ENCODE measurements around the gene ABO.
"Not testable (repeated sequence)": the region's sequence is repeated elsewhere in the genome, so short reads cannot be mapped to it uniquely, and the experiment has no call there.

The ABO gene

GRCh38 chr9:133239533-133240090 is 35.4 kb downstream of the ABO start:
- no peak for ATAC-seq

GRCh38 chr9:133238851-133239532 is 36.0 kb downstream of the ABO start:
- ATAC-seq: peak; percentile 77 to 81

DNA sequence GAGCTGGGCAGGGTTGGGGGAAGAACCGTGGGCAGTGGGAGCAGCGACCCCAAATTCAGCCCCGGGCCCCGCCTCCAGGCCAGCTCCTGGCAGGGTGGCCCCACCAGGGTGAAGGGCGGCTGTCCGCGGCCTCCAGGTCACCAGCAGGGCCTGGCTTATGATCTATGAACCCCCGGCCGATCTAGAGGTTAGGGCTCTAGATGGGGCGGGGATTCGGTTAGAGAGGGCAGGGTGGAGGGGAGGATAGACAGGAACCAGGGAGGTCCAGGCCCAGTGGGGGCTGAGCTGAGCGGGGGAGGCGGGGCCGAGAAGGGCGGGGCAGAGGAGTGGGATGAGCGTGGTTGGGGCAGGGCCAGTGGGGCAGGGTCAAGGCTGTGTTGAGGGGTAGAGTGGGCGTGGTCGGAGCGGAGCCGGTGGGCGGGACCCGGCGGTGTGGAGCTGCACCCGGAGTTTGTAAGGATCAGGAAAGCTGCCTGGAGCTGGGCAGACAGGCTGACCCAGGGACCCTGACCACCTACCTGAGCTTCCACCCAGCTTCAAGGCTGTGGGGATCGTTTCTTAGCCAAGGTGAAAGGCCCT is 36.6 kb downstream of the ABO start:
- peak; percentile 29 to 53 for ATAC-seq

- no peak for ATAC-seq
Measured at GRCh38 chr9:133237035-133237731, 37.8 kb downstream of the ABO start.

GRCh38 chr9:133236291-133237034 is 38.5 kb downstream of the ABO start:
- not testable (repeated sequence) for ATAC-seq

- no peak for ATAC-seq
Measured at GRCh38 chr9:133235549-133236222, 39.3 kb downstream of the ABO start.

GRCh38 chr9:133234577-133235322 is 40.3 kb downstream of the ABO start:
- ATAC-seq: no peak

GRCh38 chr9:133233681-133234432 is 41.1 kb downstream of the ABO start:
- no peak for ATAC-seq

- ATAC-seq: not testable (repeated sequence)
Measured at GRCh38 chr9:133231934-133232568, 43.0 kb downstream of the ABO start.

GRCh38 chr9:133230514-133230913 is 44.5 kb downstream of the ABO start:
- not testable (repeated sequence) for ATAC-seq

DNA sequence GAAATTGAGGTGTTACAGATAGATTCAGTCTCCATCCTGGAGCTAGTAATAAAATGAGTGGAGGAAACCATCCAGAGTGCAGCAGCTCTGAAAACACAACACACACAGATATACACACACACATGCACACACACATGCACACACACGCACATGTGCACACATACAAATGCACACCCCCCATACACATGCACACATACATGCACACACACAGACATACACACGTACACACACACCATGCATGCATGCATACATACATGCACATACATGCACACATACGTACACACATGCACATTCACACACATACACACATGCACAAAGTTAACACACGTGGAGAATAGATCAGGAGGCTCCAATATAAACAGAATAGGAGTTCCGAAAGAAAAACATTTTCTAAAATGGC is 44.9 kb downstream of the ABO start:
- ATAC-seq: no peak

GRCh38 chr9:133228474-133229193 is 46.4 kb downstream of the ABO start:
- not testable (repeated sequence) for ATAC-seq

DNA sequence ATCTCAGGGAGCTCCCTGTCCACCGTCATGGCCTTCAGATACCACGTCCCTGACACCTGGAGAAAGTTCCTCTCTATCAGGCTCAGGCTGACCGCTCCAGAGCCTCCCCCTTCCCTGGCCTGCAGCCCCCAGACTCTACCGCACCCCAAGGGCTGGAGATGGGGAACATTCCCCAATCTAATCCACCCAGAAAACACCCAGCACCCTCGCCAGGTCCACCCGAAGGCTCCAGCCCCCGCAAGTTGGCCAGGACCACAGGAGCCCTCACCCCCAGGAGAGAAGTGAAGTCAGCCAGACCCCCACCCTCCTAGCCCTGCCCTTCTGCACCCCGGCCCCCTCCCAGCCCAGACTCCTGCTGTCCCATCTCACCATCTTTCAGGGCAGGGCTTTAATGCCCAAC is 47.0 kb downstream of the ABO start:
- not testable (repeated sequence) for ATAC-seq

DNA sequence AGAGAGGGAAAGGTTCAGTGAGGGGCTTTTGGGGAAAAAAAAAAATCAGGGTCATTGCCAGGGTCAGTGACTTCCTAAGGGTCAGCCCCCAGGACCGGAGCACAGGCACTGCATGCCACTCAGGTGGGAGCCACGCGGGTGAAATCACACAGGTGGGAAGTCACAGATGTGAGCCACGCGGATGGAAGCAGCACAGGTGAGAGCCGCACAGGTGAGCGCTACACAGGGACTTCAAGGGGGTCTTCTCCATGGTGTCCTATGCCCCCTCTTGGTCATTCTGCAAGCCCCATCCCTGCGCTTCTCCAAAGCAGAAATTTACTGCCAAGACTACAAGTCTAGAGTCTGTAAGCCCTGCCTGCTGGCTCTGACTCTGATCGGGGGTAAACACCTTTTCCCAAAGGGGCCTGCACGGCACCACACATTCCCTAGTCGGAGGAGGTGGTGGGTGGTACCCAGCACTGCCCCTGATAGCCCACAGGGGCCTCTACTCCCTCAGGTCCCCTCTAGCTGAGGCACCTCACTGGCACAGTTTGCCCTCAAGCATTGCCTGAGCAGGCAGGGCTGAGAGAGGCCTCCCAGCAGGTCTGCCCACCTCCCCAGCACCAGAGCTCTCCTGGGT is 47.6 kb downstream of the ABO start:
- no peak for ATAC-seq

GRCh38 chr9:133226219-133227171 is 48.5 kb downstream of the ABO start:
- ATAC-seq: no peak

- no peak for ATAC-seq
Measured at GRCh38 chr9:133225171-133226011, 49.6 kb downstream of the ABO start.

GRCh38 chr9:133224762-133225161 is 50.2 kb downstream of the ABO start:
- no peak for ATAC-seq

Data from activated CD4-positive, CD25-positive, alpha-beta regulatory T cell treated with anti-CD3 and anti-CD28 coated beads, Interleukin-2, amount 50 U/mL, for 24 hours (primary cell).